Transverse colon (tissue), 3 donors: Measurements from ENCODE around the gene LRRC7.

Experiments used
- CTCF ChIP-seq, 5 experiments: fragments of 200-600 bp in 3 of 5; fragments of 450-650 bp in 2 of 5; sonication (generic) in 3 of 5; IDR thresholded peaks; 1 replicate in 2 of 5; 2 replicates in 3 of 5; pipeline ENCODE4 v1.5.1; 2016 to 2017; ENCODE audit warnings: antibody characterized with exemption in 5 of 5, inconsistent platforms in 3 of 5, mild to moderate bottlenecking in 2 of 5, moderate library complexity in 1 of 5
- POLR2A ChIP-seq: fragments of 450-650 bp; IDR thresholded peaks from one replicate; pipeline ENCODE4 v1.6.1; 2016; ENCODE audit warnings: antibody characterized with exemption, mild to moderate bottlenecking, moderate library complexity

- TF ChIP-seq CTCF (IDR thresholded peaks at IDR 0.05): no peak
- TF ChIP-seq POLR2A: no peak
These were observed 48.7 kb upstream of the LRRC7 start for GRCh38 chr1:69519006-69519405.
